ENCODE data around the gene PASK. TPM values are rescaled to one million over a fixed set of nuclear protein-coding genes. Genes with fewer than 3 reads are reported as not detected.

PASK gene
- total RNA-seq, 4 donors from 2014 or later, result 0.10 to 0.36 (median 0.28) TPM

GRCh38 chr2:241177526-241178334 lies 28.5 kb upstream of the PASK start:
- intact Hi-C loops (cut with DNase I; ENCODE audit: low total_unique reads), result no loop called here
- Histone ChIP-seq H3K36me3 (peaks cover 0 to 47% of the 10 kb centered on the region in 2 donors), H3K4me3 (no peak overlapping the region), H3K9me3 (no peaks in the 10 kb centered on the region), H3K4me1 (no peaks in the 10 kb centered on the region), H3K27me3 (no peaks in the 10 kb centered on the region), H3K27ac (no peak overlapping the region)
- in situ Hi-C loops (cut with MboI; ENCODE audit: low sequenced_read_pairs in 4 of 4), result no loop called here
- DNase-seq, result no peak
- TF ChIP-seq CTCF (IDR thresholded peaks at IDR 0.05 in 4 of 5, conservative IDR thresholded peaks at IDR 0.05 in 1 of 5) (no peak), POLR2A (IDR thresholded peaks at IDR 0.05) (no peak)
- no peak for ATAC-seq

GRCh38 chr2:241173557-241173956 lies 24.3 kb upstream of the PASK start:
- DNase-seq (no peak), ATAC-seq (no peak)
- TF ChIP-seq POLR2A (IDR thresholded peaks at IDR 0.05), result no peak
- no peak for TF ChIP-seq CTCF (IDR thresholded peaks at IDR 0.05 in 4 of 5, conservative IDR thresholded peaks at IDR 0.05 in 1 of 5)
- in situ Hi-C loops (cut with MboI; ENCODE audit: low sequenced_read_pairs in 4 of 4) (no loop called here), intact Hi-C loops (cut with DNase I; ENCODE audit: low total_unique reads) (no loop called here)
- no peaks in the 10 kb centered on the region for H3K4me1 ChIP-seq
- H3K27me3 ChIP-seq, result no peaks in the 10 kb centered on the region
- no peak overlapping the region for H3K27ac ChIP-seq
- peaks cover 0 to 3% (median 0%) of the 10 kb centered on the region in 3 donors for H3K9me3 ChIP-seq
- H3K36me3 ChIP-seq, result peaks cover 0 to 66% of the 10 kb centered on the region in 2 donors
- no peak overlapping the region for H3K4me3 ChIP-seq

- Histone ChIP-seq H3K27ac (no peak overlapping the region), H3K4me1 (peaks cover under 1 to 4% of the 10 kb centered on the region in 2 donors), H3K4me3 (no peak overlapping the region), H3K9me3 (peaks cover 0 to 3% (median 0%) of the 10 kb centered on the region in 3 donors), H3K27me3 (no peaks in the 10 kb centered on the region), H3K36me3 (peaks cover 0 to 81% of the 10 kb centered on the region in 2 donors)
- no peak for DNase-seq
- no peak for ATAC-seq
- intact Hi-C loops (cut with DNase I; ENCODE audit: low total_unique reads) (no loop called here), in situ Hi-C loops (cut with MboI; ENCODE audit: low sequenced_read_pairs in 4 of 4) (no loop called here)
- TF ChIP-seq CTCF (IDR thresholded peaks at IDR 0.05 in 4 of 5, conservative IDR thresholded peaks at IDR 0.05 in 1 of 5), result no peak
- no peak for TF ChIP-seq POLR2A (IDR thresholded peaks at IDR 0.05)
These were observed 19.1 kb upstream of the PASK start for GRCh38 chr2:241168366-241168765.

GRCh38 chr2:241163601-241164118 lies 14.4 kb upstream of the PASK start:
- DNase-seq (no peak), ATAC-seq (no peak)
- intact Hi-C loops (cut with DNase I; ENCODE audit: low total_unique reads) (loop anchor here (2.0 to 5.0 kb wide), 5 partner anchors 53 to 344 kb away; partner anchors contain the start of genes FARP2, HDLBP, SEPTIN2 and STK25), in situ Hi-C loops (cut with MboI; ENCODE audit: low sequenced_read_pairs in 4 of 4) (no loop called here)
- H3K4me3 ChIP-seq, result no peak overlapping the region
- TF ChIP-seq CTCF (IDR thresholded peaks at IDR 0.05 in 4 of 5, conservative IDR thresholded peaks at IDR 0.05 in 1 of 5), result no peak
- no peak for TF ChIP-seq POLR2A (IDR thresholded peaks at IDR 0.05)
- H3K9me3 ChIP-seq, result no peaks in the 10 kb centered on the region
- peaks cover 0 to 59% of the 10 kb centered on the region in 2 donors for H3K36me3 ChIP-seq
- H3K27me3 ChIP-seq, result no peaks in the 10 kb centered on the region
- no peak overlapping the region for H3K27ac ChIP-seq
- H3K4me1 ChIP-seq, result peaks cover 21 to 22% of the 10 kb centered on the region in 2 donors

All from gastrocnemius medialis (tissue), 4 donors.